Stimulated activated CD8-positive, alpha-beta memory T cell treated with anti-CD3 and anti-CD28 coated beads, Interleukin-12 subunit alpha, Interleukin-12 subunit beta, amount 100 ng/mL, for 4 hours (primary cell): Measurements from ENCODE around the gene C14orf119.

Experiments
- DNase-seq: peaks from one replicate; pipeline ENCODE4 v3.0.0-alpha.2; 2020; ENCODE audit warnings: low read depth

Gene C14orf119

DNA sequence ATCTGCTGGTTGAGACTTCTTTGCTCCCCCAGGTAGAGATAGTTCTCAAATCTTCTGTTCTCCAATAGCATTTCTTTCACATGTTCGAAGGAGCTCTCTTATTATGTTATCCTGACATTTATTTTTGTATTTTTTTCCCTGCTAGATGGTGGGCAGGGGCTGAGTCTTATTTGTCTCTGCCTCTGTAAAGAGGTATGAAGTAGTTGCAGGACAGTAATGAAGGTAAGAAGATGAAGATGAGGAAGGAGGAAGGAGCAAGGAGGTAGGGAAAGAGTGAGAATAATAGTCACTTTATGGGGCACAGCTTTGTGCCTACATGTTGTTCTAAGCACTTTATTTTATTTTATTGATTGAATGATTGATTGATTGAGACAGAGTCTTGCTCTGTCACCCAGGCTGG is 14.5 kb downstream of the C14orf119 start:
- no peak for DNase-seq

DNA sequence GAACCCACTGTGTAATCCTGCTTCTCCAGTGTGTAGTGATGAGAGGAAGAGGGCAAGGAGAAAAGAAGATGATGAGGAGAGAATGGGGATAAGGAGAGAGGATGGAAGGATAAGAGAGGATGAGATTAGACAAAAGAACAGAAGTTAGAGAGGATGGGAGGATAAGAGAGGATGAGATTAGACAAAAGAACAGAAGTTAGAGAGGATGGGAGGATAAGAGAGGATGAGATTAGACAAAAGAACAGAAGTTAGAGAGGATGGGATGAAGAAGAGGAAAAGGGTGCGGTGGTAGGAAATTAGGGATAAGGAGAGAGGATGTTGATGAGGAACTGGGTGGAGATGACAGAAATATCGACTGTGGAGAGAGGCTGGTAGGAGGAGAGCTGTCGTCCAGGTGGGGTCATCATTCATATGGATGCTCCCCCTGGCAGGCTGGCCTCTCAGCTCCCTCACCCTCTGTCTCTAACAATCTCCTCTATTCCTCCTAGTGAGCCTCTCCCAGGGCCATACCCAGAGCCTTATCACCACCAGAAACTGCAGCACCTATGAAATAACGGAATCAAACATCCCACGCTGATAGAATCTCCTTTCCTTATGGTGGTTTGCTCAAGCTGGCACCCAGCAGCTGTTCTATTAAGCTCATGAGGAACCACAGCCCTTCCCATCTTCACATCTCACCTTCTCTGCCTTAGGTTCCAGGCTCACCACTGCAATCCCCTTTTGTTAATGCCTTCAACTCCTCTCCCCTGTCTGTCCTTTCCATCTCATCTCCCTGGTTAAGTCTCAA is 15.5 kb downstream of the C14orf119 start:
- DNase-seq = no peak

DNA sequence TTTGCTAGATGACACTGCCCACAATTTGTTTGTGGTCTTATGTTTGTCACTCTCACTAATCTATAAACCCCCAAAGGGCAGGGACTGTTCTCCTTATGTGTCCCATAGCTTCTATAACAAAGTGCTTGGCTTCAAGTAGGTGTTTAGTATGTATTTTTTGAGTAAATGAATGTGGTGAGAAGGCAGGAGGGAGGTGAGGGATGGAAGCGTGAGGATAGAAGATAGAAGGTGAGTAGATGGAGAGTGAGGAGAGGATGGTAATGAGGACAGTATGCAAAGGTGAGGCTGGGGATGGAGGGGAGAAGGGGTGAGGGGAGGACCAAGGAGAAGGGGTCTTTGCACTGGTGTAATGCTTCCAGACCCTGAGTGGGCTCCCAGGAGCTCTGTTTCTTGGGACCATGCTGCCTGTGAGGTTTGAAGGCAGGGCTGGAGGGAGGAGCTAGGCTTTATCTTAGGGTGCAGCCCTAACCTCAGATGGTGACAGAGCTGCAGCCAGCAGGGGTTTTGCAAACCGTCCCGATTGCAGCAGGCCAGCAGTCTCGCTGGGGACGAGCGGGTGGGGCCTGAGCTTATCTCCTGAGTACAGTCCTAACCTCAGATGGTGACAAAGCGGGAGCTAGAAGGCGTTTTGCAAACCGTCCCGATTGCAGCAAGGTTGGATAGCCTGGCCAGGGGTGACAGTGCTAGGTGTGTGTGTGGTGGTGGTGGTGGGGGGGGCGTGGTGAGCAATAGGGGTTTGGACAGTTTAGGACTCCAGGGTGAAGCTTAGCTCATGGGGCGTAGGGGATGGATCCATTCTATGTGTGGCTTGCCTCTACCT is 17.3 kb downstream of the C14orf119 start:
- DNase-seq = no peak

DNA sequence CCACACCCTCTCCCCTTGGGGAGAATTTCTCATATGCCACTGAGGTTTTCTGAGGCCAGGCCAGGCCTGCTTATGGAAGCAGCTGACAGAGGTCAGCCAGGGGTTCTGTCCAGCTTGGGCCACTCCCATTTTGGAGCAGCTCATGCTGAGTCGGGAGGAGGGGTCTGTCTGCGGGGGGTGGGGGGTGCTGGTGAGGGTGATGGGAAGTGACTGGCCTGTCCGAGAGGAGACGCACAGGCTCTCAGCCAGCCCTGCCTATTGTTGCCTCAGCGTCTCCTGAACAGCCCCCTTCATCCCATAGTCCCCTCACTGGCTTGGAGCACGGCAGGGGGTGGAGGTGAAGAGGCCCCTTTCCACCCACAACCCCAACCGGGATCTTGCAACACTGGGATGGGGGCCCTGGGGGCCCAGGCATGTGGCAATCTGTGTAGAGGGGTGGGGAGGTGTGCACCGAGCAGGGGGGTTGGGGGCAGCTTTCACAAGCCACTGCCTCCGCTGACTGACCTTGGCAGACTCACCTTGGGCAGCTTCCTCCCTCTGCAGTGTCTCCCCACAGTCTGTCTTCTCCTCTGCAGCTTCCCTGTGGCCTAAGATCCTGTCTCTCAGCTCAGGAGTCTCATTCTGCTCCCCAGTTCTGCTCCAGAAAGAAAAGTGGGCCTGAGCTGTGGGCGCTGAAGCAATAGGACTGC is 18.3 kb downstream of the C14orf119 start:
- no peak for DNase-seq

DNA sequence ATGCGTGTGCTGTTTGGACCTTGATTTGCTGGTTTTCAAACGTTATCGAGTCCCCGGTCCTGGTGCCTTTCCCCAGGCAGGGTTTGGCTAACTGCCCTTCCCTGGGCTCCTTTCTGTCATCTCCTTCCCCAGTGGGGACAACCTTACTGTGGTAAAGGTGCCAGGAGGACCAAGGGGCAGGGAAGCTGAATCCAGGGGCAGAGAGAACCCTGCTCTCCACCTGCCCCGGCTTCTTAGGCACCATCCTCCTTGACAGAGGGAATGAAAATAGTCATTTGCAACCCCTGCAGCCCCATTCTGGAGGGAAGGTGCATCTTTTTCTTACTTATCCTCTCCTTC is 18.8 kb downstream of the C14orf119 start:
- no peak for DNase-seq

DNA sequence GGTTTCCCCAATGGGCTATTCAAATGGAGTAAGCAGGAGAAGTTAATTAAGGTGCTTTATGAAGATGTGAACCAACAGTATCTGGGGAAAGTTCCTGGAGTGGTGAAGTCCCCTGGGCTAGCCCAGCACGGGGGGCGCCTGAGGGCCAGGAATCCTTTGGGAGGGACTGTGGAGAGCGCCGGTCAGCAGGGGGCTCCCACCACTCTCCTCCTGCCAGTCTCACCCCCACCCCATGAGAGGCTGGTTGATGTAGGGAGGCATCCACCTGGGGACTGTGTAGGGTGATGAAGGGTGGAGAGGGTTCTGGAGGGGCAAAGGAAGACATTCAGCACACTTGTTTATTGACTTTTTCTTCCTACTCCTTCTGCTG is 19.3 kb downstream of the C14orf119 start:
- DNase-seq = no peak

DNA sequence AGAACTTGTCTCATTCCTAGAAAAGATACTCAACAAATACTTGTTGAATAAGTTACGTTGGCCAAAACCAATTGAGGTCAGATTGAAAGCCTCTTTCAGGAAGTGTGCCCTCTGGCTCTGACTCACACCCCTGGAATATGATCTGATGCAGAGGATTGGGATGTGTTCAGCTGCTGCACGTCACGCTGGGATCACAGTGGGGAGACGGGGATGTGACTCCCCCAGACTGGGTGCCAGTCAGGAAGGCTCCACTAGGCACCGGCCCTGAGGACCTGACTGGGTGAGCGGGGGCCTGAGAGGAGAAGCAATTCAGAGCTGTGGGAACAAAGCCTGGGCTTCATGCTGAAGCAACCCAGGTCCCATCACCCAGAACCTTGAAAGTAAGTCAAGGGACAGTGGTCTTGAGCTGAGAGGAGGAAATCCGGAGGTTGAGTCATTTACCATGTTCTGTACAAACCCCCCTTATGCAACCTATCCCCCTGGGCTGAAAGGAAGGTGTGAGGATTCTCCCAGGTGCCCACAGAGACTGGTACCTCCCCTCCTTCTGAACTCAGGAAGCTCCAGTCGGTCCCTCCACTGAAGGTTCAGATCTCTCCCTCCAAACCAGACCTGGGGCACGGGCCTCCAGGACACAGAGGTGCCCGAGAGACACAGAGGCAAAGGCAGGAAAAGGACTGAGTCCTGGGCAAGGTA is 19.9 kb downstream of the C14orf119 start:
- no peak for DNase-seq

DNA sequence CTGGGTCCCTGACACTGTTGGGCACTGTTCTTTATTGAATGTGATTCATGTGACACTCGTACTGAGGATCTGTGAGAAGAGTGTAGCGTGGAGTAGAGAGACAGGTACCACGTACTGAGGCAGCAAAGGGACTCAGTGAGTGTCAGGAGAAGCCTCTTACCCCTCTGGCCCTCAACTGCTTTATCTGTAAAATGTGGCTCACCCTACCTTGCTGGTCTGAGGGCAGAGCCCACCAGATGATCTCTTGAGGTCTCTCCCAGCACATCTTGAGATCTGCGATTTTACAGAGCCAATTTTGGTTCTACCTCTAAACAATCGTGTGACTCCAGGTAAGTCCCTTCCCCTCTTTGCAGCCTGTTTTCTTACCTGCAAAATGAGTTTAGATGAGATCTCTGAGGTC is 20.6 kb downstream of the C14orf119 start:
- no peak for DNase-seq

DNA sequence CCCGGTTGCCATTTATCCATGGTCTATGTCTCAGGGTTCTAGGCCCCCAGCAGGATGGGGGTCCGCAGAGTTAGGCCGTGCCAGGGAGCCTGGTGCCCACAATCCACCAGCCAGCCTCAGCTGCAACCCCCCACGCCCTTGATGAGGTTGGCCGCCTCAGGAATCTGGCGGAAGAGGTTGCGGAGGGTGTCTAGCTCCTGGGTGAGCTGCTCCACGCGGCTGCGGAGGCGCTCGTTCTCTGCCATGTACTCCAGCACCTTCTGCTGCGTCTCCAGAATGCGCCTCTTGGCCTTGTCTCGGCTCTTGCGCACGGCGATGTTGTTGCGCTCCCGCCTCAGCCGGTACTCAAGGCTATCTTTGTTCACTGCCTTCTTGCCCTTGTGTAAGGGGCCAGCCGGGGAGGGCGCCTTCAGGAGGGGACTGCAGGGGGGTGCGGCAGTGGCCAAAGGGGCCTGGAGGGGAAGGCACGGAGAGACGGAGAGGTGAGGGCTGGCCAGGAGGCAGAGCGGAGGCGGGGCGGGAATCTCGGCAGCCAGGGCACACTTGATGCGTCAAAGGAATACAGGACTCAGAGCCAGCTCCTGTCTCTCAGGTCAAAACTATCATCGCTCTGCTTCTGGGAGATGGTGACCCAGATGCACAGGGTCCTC is 22.2 kb downstream of the C14orf119 start:
- DNase-seq = no peak

DNA sequence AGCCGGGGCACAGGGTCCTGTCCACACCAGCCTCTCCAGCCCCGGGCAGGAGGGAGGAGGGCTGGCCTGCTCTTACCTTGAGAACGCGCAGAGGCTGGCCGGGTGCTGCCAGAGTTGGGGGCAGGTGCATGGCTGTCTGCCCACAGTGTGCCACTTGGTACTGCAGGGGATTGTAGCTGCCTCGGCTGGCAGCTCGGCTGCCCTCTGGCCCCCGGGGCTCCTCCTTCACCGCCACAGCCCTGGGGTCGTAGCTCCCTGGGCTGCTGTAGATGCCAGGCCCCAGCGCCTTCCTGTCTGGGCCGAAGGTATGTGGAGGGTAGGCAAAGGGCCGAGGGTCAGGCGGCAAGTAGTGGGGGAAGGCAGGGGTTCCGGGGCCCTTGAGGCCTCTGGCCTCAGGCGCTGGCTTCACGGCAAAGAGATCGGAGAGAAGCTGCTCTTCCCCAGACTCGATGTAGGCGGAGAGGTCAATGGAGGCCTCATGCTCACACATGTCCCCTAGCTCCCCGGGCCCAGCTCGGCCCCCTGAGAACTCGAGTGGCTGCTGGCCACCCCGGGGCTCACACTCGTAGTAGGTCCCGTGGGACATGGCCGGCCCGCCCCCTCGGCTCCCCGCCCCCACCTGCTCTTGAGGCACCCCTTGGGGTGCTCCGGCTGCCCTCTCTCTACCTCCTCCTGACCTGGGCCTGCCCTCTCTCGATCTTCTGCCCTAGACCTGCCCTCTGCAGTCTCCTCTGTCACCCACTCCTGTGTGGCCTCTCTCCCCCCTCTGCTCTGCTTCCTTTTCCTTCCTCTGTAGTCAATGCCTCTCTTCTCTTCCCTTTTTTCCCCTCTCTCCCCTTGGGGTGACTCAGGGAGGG is 23.4 kb downstream of the C14orf119 start, which contains the start of gene CEBPE:
TSS of gene CEBPE (minus strand) at position 750 of the 857 bp plus-strand sequence. CDS start at position 586, 164 bp downstream.
- no peak for DNase-seq

DNA sequence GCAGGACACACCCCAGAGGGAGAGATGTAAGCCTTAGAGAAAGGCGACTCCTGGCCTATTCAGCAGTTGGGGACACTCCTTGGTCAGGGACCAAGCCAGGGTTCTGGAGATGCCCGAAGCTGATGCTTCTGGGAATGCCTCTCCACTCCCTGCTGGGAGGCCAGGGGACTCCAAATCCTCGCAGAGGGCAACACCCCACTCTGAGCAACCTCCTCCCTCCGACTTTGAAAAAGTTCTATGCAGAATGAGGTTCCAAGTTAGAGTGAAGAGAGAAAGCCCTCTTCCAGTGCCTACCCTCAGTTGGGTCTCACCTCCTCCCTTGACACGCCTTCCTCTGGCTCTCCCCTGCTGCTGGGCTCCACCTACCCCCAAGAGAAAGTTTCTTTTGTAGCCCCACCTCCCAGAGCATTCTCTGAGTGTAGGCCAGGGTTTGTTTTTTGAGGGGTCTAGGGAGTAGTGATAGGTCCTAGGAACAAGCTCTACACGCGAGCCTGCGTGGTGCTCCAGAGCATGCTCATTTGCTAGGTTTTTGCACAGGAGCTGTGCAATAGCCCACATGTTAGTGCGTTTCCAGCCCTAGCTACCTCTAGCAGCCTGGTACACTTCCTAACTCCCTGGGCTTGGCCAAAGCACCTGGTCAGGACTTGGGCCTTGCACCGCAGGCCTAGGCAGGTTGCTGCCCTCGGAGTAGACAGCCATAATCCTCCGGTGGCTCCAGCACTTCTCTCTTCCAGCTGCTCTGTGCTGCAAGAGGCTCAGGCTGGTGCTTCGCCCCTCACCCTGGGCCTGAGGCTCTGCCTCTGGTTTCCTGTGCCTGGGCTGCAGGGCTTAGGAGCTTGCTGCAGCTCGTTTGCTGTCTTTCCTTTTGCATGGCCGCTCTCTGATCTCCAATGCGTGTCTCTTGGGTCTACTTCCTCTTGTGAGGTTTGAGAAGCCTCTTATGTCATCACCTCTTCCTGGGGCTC is 24.3 kb downstream of the C14orf119 start:
- no peak for DNase-seq

DNA sequence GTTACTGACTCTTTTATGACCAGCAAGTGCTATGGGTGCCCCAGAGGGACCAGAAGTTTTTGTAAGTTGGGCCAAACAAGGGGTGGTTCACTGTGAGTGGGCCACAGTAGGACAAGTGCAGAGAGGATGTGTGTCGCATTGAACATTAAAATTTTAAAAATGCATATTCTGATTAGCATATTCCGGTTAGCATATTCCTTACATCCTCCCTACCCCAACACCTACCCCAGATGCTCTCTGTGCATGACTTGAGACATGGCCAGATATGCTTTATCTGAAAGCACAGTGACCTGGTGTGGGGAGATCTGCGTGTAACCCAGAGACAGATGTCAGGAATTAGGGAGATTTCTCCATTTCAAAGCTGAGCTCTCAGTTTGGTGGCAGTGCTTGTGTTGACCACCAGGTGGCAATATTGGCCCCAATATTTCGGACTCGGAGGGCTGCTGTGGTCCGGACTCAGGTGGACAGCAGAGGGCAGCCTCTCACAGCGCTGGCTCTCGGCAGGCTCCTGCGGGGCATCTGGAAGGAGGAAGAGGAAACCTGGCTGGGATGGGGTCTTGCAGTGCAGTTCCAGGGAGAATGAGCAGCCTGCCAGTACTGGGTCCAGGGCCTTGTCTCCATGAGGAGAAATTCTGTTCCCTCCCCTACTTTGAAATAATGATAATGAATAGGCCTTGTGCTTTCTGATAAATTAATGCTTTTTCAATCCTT is 25.4 kb downstream of the C14orf119 start:
- peak; percentile 54 for DNase-seq

DNA sequence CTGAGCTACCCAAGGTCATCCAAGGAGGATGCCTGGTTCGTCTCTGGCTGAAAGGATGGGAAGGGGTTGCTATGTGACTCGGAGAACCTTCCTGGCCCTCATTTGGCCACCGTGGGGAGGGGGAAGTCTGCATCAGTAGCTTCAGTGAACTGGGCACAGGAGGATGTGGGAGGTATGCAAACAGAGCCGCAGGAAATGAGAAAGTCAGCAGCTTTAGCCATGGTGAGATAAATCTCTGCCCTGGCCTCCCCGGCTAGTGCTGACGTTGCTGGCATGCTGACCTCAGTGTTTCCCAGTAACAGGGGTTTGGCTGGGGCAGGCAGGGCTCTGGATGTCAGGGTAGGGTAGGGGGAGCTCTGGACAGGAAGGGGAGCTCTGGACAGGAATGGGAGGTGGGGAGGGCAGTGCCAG is 26.1 kb downstream of the C14orf119 start:
- DNase-seq = no peak

DNA sequence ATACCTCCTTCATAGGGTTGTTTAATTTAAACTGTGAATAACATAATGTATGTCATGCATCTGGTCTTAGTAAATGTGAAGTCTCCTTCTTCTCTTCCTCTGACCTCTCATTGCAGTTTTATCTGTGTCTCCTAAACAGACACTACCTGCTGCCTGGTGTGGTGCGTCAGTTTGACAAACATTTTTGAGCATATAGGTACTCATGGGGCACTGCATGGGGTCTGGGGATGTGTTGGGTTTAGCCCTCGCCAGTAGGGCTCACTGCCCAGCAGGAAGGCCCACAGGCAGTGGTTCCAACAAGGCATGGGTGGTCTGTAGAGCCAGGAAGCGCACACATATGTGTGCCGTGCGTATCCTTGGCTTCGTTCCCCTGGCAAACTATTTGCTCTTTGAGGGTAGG is 26.8 kb downstream of the C14orf119 start:
- no peak for DNase-seq

DNA sequence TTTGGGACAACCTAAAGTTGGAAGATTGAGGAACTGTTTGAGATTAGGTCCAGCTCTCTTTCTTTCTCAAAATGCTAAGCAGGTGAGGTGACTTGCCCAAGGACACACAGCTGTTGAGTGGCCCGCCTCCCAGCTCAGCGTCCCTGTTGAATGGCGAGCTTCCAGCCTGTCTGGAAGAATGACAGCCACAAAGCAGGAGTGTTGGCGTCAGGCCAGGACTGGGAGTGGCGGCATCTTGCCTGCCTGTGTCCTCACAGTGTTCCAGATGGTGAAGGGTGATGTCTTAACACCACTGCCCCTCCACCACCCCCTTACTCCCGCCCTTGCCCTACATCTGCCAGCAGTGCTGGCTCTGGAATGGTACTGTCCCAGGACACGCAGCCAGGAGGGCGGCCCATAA is 28.1 kb downstream of the C14orf119 start:
- no peak for DNase-seq

DNA sequence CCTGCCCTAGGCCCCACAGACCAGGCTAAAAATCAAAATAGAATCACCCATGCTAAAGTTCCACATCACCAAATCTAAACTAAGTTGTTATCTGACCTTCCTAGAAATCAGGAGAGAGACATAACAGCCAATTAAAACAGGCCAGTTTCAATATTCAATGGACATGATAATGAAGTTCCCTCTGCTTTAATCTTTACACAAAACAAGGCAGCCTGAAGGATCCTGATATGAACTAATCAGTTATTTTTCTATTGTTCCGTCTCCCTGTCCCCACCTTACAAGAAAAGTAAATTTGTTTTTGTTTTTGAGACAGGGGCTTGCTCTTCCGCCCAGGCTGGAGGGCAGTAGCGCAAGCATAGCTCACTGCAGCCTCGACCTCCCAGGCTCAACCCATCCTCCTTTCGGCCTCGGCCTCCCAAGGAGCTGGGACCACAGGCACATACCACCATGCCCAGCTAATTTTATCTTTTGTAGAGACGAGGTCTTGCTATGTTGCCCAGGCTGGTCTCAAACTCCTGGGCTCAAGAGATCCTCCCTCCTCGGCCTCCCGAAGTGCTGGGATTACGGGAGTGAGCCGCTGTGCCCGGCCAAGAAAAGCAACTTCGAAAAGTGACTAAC is 29.1 kb downstream of the C14orf119 start:
- DNase-seq = no peak

DNA sequence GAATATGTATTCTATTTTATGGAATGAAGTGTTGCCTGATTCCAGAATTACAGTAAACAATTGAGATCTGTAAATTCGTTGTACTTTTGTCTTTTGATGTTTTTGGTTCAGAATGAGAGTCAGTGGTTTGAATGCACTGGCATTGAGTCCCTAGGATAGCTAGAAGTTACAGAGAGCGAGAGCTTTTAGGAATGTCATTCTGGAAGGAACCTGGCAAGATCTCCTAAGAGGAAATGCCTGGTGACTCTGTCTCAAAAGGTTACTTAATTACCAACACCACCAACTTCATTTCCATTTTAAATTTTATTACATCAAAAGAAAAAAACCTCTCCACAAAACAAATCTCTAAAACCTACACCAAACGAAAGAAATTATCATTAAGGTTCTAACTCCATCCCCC is 29.7 kb downstream of the C14orf119 start:
- DNase-seq = no peak

DNA sequence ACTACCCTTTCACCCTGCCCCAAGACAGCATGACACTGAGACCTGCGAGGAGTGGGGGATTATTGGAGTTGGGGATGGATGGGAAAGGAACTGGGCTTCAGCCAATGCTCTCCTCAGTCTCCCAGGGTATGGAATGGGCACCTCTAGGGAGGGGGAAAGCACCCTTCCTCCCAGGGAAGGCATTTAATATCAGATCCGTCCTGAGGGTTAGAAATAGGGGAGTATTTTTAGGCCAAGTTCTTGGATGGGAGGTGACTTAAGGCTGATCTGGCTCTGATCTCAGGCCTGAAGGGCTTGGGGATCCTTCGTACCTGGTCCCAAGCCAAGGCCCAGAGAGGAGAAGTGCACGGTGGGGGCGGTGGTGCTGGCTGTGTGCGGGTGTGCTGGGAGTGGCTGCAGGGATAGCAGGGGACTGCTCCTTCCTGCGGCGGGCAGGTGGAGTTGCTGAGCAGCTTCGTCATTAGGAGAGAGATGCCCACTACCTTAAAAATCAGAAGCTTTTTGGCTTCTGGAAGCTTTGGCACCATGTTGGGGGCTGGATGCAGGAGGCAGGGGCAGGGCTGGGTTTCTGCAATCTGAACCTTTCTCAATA is 30.7 kb downstream of the C14orf119 start:
- no peak for DNase-seq
